Kidney epithelial cell (primary cell): ENCODE results near the gene ATP2C1. TPM values are rescaled to one million over a fixed set of nuclear protein-coding genes. Genes with fewer than 3 reads are reported as not detected.
"Not testable (repeated sequence)": the region's sequence is repeated elsewhere in the genome, so short reads cannot be mapped to it uniquely, and the experiment has no call there.

Experiments
- DNase-seq: peaks from one replicate; pipeline ENCODE4 v3.0.0-alpha.2; 2010; ENCODE audit warnings: low read depth
- H3K27me3 ChIP-seq: 2 replicates; pipeline ENCODE4 v1.6.0; 2011; ENCODE audit warnings: low read length; ENCODE audit not compliant: control insufficient read depth, insufficient read depth
- H3K36me3 ChIP-seq: 2 replicates; pipeline ENCODE4 v1.5.1; 2011; ENCODE audit warnings: low read length; ENCODE audit not compliant: control insufficient read depth, insufficient read depth
- H3K4me3 ChIP-seq: 2 replicates; pipeline ENCODE4 v1.5.1; 2011; ENCODE audit warnings: low read depth, mild to moderate bottlenecking, control low read depth, low read length
- CTCF ChIP-seq: IDR thresholded peaks from 2 replicates; pipeline ENCODE4 v1.5.1; 2011; ENCODE audit warnings: mild to moderate bottlenecking, moderate library complexity, low read length, control low read depth, inconsistent platforms; ENCODE audit not compliant: insufficient read depth, poor library complexity, severe bottlenecking
- total RNA-seq: library from RNA; depleted of rRNA; stranded (reverse); fragments of >200 nt; gene quantifications from 2 replicates; pipeline ENCODE4 v1.2.3, GENCODE V29; 2015

The ATP2C1 gene
- total RNA-seq, 1 donor from 2014 or later = 85.3 TPM

- no peak for DNase-seq
- TF ChIP-seq CTCF = no peak
- no peaks in the 10 kb centered on the region for H3K27me3 ChIP-seq
- H3K4me3 ChIP-seq = no peak overlapping the region
- no peaks in the 10 kb centered on the region for H3K36me3 ChIP-seq
Observed at GRCh38 chr3:130969621-130970020, 75.7 kb downstream of the ATP2C1 start.

GRCh38 chr3:130971208-130971607 is 77.3 kb downstream of the ATP2C1 start:
- Histone ChIP-seq H3K36me3 (no peaks in the 10 kb centered on the region), H3K27me3 (no peaks in the 10 kb centered on the region), H3K4me3 (no peak overlapping the region)
- no peak for TF ChIP-seq CTCF
- no peak for DNase-seq

GRCh38 chr3:130972592-130972991 is 78.7 kb downstream of the ATP2C1 start:
- not testable (repeated sequence) for H3K27me3 ChIP-seq, H3K36me3 ChIP-seq, H3K4me3 ChIP-seq, DNase-seq

GRCh38 chr3:130973406-130973805 is 79.5 kb downstream of the ATP2C1 start:
- Histone ChIP-seq H3K4me3 (no peak overlapping the region), H3K27me3 (no peaks in the 10 kb centered on the region), H3K36me3 (no peaks in the 10 kb centered on the region)
- no peak for TF ChIP-seq CTCF
- no peak for DNase-seq

GRCh38 chr3:130974201-130974600 is 80.3 kb downstream of the ATP2C1 start:
- DNase-seq = no peak
- no peak for TF ChIP-seq CTCF
- H3K36me3 ChIP-seq = no peaks in the 10 kb centered on the region
- no peak overlapping the region for H3K4me3 ChIP-seq
- no peaks in the 10 kb centered on the region for H3K27me3 ChIP-seq

- H3K4me3 ChIP-seq = no peak overlapping the region
- DNase-seq = no peak
- TF ChIP-seq CTCF = no peak
Observed at GRCh38 chr3:130975251-130975650, 81.4 kb downstream of the ATP2C1 start.

GRCh38 chr3:130976706-130977105 is 82.8 kb downstream of the ATP2C1 start:
- no peaks in the 10 kb centered on the region for H3K36me3 ChIP-seq
- H3K27me3 ChIP-seq = no peaks in the 10 kb centered on the region
- no peak for TF ChIP-seq CTCF
- no peak for DNase-seq
- H3K4me3 ChIP-seq = no peak overlapping the region

More at GRCh38 chr3:130975251-130975650, 81.4 kb downstream of the ATP2C1 start:
- no peaks in the 10 kb centered on the region for H3K27me3 ChIP-seq
- no peaks in the 10 kb centered on the region for H3K36me3 ChIP-seq
